Measurements from ENCODE around the gene CNTRL.

- TF ChIP-seq CTCF (IDR thresholded peaks at IDR 0.05) (no peak), POLR2A (IDR thresholded peaks at IDR 0.05) (no peak)
These were observed 33.1 kb downstream of the CNTRL start for GRCh38 chr9:121107881-121108280.
